Measurements from ENCODE around the gene CCDC112. TPM values are rescaled to one million over a fixed set of nuclear protein-coding genes. Genes with fewer than 3 reads are reported as not detected.

Gene CCDC112
- total and polyA plus RNA-seq, 9 of the 15 experiments (the other 6 are each of a cell fraction or from before 2014, with no cell fraction given): 3.3 to 15.3 (median 7.4) TPM

GRCh38 chr5:115342590-115343377 is 46.3 kb upstream of the CCDC112 start:
- Histone ChIP-seq H3K27ac (ENCODE audit: extremely low read depth, low read depth, low read length) (no peak overlapping the region), H4K20me1 (replicated peaks; ENCODE audit: control insufficient read depth, insufficient read depth, low read length) (no peaks in the 10 kb centered on the region), H3K27me3 (ENCODE audit: control insufficient read depth in 2 of 2, insufficient read depth in 2 of 2, low read length in 2 of 2) (no peaks in the 10 kb centered on the region; a peak in 1 of 5 replicates), H3K4me2 (ENCODE audit: insufficient read depth, low read length) (no peak overlapping the region), H3K36me3 (ENCODE audit: control insufficient read depth, insufficient read depth, low read length) (no peaks in the 10 kb centered on the region), H3K79me2 (ENCODE audit: control insufficient read depth, insufficient read depth, low read length) (no peaks in the 10 kb centered on the region), H3K9me3 (replicated peaks; ENCODE audit: control insufficient read depth, insufficient read depth, low read depth, low read length) (no peaks in the 10 kb centered on the region), H3K9ac (ENCODE audit: insufficient read depth in 1 of 2, low read depth in 2 of 2, low read length in 2 of 2) (no peak overlapping the region), H3K9me1 (ENCODE audit: control insufficient read depth, insufficient read depth, low read length) (no peaks in the 10 kb centered on the region), H2AFZ (ENCODE audit: low read depth, low read length) (no peak overlapping the region), H3K4me1 (replicated peaks in 1 of 2; ENCODE audit: control insufficient read depth in 2 of 2, insufficient read depth in 2 of 2, low read length in 2 of 2) (no peaks in the 10 kb centered on the region), H3K4me3 (no peak overlapping the region)
- CTCF ChIA-PET (ENCODE audit: low intra/inter-chr PET ratio): no interaction called here
- FAIRE-seq: no peak
- in situ Hi-C loops (cut with MboI) (no loop called here), intact Hi-C loops (cut with micrococcal nuclease) (no loop called here)
- ATAC-seq: no peak
- POLR2A ChIA-PET: interaction anchor here (0.6 kb wide), 1 partner anchor 133 kb away, joined by 3 read pairs; no protein-coding TSS in a partner anchor
- 9% methylated on average over 6 of the region's 6 CpGs for WGBS (ENCODE audit: insufficient coverage, low coverage, missing lambda C conversion rate)
- no TSS peak for BruUV-seq (replicated peaks)
- no peak for DNase-seq (ENCODE audit: extremely low read depth in 1 of 4, low spot score in 3 of 4)
- TF ChIP-seq RBFOX2 (IDR thresholded peaks at IDR 0.05; ENCODE audit: low read depth, low read length) (no peak), NCOA6 (IDR thresholded peaks at IDR 0.05) (no peak), NEUROD1 (IDR thresholded peaks at IDR 0.05; ENCODE audit: borderline replicate concordance, low read depth, low read length, partially characterized antibody) (no peak), RBM34 (IDR thresholded peaks at IDR 0.05; ENCODE audit: borderline replicate concordance, insufficient read depth, low read length) (no peak), DNMT1 (IDR thresholded peaks at IDR 0.05) (no peak), ZBTB49 (CRISPR knock-in tag; IDR thresholded peaks at IDR 0.05; ENCODE audit: borderline replicate concordance) (no peak), FUS (optimal IDR thresholded peaks at IDR 0.05; ENCODE audit: low read depth, low read length) (no peak), LARP7 (IDR thresholded peaks at IDR 0.05) (no peak), HINFP (tag; conservative IDR thresholded peaks at IDR 0.05; ENCODE audit: low read depth) (no peak), NCOA4 (IDR thresholded peaks at IDR 0.05; ENCODE audit: partially characterized antibody) (no peak), ZFP36 (IDR thresholded peaks at IDR 0.05; ENCODE audit: low read depth, low read length, partially characterized antibody) (no peak), ZBTB2 (IDR thresholded peaks at IDR 0.05) (no peak), MIER1 (IDR thresholded peaks at IDR 0.05; ENCODE audit: low read depth) (no peak), NFXL1 (CRISPR knock-in tag; IDR thresholded peaks at IDR 0.05) (no peak), HIVEP1 (CRISPR knock-in tag; IDR thresholded peaks at IDR 0.05) (no peak), ZNF277 (CRISPR knock-in tag; IDR thresholded peaks at IDR 0.05; ENCODE audit: borderline replicate concordance) (no peak)

All from K562 (cell line).